RPMI7951 (cell line): Measurements from ENCODE around the gene SLC66A2. TPM values are rescaled to one million over a fixed set of nuclear protein-coding genes. Genes with fewer than 3 reads are reported as not detected.
A peak's percentile ranks its signal among the peaks of the same experiment; 100 is the strongest.

Experiments
- DNase-seq: peaks from one replicate; pipeline ENCODE4 v3.0.0-alpha.2; 2012; ENCODE audit warnings: low read depth
- total RNA-seq: library from RNA; depleted of rRNA; stranded (reverse); fragments of >200 nt; shearing (Covaris generic); gene quantifications from 2 replicates; pipeline ENCODE4 v1.2.3, GENCODE V29; 2014

SLC66A2 gene
- total RNA-seq, 1 experiment from 2014 or later, result 15.4 TPM

DNA sequence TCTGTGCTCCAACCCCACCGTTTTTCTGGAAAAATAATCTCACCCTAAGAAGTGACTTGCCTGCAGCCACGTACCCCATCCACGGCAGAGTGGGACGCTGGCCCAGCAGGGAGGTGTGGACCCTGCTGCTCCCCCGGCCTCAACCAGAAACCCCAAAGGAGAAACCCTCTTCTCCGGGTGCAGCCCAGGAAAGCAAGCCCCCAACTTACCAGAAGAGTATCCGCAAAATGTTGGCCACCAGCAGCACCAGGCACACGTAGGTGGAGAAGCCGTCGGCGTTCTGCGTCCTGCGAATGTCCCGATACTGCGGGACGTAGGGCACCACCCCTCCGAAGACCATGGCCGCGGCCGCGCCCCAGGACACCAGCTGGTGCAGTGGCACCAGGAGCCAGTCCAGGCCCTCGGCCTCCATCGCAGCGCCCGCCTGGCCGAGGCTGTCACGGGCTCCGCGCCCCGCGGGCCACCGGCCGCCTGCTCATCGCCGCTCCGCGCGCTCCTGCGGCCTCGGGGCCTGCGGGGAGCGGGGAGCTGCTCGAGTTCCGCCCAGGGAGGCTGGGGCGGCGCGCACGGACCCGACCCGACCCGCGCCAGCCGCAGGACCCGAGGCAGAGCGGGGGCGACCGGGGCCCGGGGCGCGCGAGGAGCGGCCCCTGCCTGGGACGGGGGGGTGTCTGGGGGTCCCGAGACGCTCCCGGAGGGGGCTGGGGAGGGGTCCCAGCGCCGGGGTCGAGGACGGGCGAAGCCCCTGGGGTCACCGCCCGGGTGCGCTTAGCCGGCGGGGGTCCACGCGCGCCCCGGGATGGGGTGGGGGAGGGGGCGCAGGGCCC is 725 bp downstream of the SLC66A2 start:
- DNase-seq, result peak; percentile 42

- no peak for DNase-seq
These were observed 1.6 kb downstream of the SLC66A2 start for GRCh38 chr18:79949697-79950487.

GRCh38 chr18:79948719-79949411 is 2.6 kb downstream of the SLC66A2 start:
- DNase-seq, result no peak

DNA sequence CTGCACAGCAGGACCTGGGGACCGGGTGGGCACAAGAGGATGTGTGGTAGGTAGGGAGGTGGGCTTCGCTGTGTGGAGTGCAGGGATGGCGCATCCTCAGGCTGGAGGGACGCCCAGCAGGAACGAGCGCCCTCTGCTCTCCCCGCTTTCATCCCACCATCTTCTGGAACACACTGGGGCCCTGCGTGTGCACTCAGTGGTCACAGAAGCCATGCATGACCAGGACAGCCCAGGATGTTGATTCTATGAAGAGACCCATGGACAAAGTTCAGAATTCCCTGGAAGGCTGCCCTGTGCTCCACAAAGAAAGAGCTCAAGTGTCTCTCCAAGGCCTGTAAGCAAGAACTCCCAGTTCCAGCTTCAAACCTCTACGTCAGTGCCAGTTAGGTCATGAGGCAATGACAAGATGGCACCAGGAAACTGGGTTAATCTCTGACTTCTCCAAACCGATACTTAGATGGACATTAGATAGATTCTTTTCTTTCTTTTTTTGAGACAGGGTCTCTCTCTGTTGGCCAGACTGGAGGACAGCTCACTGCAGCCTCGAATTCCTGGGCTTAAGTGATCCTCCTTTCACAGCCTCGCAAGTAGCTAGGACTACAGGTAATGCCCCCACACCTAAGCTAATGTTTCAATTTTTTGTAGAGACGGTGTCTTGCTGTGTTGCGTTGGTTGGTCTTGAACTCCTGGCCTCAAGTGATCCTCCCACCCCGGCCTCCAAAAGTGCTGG is 3.4 kb downstream of the SLC66A2 start:
- no peak for DNase-seq

GRCh38 chr18:79947054-79947755 is 4.2 kb downstream of the SLC66A2 start:
- no peak for DNase-seq

DNA sequence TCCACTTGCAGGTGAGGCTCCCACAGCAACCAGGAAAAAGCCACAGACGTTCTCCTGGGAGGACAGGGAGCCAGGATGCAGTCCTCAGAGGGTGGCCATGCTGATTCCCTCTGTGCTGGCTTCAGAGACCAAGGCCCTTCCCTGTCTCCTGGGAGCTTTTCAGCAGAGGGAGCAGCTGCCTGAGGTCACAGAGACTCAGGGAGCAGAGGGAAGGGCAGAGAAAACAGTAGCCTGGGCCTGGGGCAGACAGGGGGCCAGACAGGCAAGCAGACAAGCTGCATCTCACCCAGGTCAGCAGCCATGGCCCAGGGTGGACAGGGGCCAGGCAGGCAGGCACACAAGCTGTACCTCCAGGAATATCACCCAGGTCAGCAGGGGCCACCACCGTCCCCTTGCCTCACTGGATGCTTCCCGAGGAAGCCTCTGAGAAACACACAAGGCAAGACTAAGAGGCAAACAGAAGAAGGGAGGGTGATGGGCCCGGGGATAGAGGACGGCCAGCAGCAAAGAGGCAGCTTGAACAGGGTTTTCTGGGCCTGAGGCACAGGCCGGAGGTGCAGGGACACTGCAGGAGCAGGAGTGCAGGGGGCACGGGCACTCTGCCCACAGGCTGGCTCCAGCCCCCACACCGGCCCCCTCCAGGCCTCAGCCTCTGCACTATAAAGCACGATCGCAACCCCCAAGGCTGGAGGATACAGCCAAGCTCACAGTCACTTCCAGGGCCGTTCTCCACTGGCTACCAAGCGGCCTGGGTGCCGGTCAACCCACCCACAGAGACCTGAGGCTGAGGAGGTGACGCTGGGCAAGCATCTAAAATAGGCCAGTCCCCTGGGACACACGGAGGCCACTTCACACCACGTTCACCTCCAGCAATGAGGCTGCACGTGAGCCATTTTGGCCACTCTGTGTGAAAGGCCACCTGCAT is 6.1 kb downstream of the SLC66A2 start:
- no peak for DNase-seq

- DNase-seq, result no peak
These were observed 6.7 kb downstream of the SLC66A2 start for GRCh38 chr18:79944746-79945117.

GRCh38 chr18:79944126-79944731 is 7.2 kb downstream of the SLC66A2 start:
- DNase-seq, result no peak

- no peak for DNase-seq
These were observed 7.8 kb downstream of the SLC66A2 start for GRCh38 chr18:79943608-79944125.

GRCh38 chr18:79942786-79943607 is 8.5 kb downstream of the SLC66A2 start:
- DNase-seq, result no peak

DNA sequence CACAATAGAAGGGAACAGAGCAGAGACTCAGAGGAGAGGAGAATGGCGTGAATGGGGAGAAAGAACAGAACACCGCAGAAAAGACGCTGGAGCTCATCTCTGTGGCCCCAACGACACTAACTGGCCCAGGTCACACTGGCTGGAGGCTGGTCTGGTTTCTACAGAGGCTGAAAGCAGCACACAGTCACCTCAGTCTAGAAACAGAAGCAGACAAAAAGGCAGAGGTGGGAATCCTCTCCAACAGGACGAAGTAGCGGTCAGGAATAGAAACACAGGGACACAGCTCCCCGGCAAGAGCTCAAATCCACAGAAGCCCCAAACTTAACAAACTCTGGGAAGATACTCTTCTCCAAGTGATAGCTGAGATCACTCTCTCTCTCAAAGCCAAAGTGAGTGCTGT is 9.2 kb downstream of the SLC66A2 start:
- DNase-seq, result no peak

GRCh38 chr18:79941473-79942119 is 9.9 kb downstream of the SLC66A2 start:
- no peak for DNase-seq

DNA sequence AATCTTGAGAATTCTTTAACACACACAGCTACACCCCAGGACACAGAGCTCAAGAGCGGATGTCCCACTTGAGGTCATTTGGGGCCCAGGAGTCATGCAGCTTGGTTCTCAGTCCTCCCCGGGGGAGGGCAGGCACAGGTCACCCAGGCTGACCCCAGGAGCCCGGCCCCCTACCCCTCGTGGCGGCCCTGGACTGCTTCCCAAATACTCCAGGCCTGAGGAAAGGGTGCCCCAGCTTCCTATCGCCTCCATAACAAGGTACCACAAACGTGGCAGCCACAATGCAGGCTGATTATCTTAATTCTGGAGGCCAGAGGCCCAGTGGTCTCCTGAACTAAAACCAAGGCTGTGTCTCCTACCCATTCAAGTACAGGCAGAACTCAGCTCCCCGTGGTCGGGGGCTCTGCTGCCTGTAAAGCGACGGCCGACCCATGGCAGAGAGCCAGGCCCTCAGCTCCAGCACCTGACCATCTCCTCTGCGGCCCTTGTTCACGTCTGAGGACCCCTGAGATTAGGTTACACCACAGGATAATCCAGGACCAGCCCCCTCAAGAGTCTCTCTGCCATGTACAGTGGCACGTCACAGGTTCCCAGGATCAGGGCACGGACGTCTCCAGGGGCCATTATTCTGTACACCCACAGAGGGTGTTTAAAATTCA is 10.5 kb downstream of the SLC66A2 start:
- no peak for DNase-seq

DNA sequence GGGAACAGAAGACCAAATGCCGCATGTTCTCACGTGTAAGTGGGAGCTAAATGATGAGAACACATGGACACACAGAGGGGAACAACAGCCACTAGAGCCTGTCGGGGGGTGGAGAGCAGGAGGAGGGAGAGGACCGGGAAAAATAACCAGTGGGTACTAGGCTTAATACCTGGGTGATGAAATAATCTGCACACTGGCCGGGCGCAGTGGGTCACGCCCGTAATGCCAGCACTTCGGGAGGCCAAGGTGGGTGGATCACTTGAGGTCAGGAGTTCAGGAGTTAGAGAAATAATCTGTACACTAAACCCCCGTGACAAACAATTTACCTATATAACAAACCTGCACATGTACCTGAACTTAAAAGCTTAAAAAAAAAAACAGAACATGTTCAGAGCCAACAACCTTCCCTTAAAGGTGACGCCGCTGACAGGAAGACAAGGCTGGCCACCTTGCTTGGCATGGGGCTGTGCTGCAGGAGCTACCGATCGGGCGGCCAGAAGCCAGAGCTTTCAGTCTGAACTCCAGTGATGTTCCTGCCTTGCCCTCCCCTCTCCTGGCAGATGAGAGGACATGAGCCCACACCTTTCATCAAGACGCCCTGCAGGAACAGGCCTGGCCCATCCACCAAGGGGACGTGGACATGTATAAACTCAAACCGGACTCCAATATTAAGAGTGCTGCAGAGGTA is 11.2 kb downstream of the SLC66A2 start:
- DNase-seq, result no peak

- DNase-seq, result no peak
These were observed 12.4 kb downstream of the SLC66A2 start for GRCh38 chr18:79939096-79939495.

DNA sequence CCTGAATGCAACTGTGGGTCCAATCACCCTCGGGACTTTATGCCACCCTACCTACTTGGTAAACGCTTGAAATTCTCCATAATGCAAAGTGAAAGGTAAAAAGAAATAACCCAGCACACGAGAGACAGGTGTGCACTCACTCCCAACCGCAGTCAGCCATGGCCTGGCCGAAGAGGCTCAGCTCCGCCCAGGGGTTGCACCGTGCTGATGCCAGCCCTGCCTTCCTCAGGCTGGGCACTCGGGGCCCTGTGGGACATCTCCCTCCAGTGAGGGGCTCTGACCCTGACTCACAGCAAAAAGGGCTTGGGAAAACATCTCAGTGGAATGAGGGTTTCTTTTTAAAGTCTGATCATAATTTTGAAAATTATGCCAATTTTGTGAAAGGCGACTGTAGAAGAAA is 13.3 kb downstream of the SLC66A2 start:
- DNase-seq, result no peak
